Calu3 (cell line): ENCODE data around the gene GHR. TPM values are rescaled to one million over a fixed set of nuclear protein-coding genes. Genes with fewer than 3 reads are reported as not detected.

ENCODE experiments used
- BruUV-seq: library from RNA; stranded (reverse); fragments of 400-500 nt; replicated peaks from 2 replicates; lab custom pipeline; 2021; lab: Mats Ljungman, UMichigan
- CTCF ChIA-PET: fragments of 300-600 bp; sonication (Branson Sonifier 250); formaldehyde crosslinking; loops from one replicate; lab custom pipeline; 2022; ENCODE audit warnings: antibody characterized with exemption; lab: Charles Lee
- DNase-seq: peaks from one replicate; pipeline ENCODE4 v3.0.0; 2022
- H3K27ac Mint-ChIP-seq: one replicate; pipeline ENCODE4 v1.8.0; 2022; ENCODE audit warnings: mixed read lengths; ENCODE audit not compliant: unreplicated experiment
- H3K27me3 Mint-ChIP-seq: one replicate; pipeline ENCODE4 v1.8.0; 2022; ENCODE audit warnings: mixed read lengths; ENCODE audit not compliant: unreplicated experiment
- H3K36me3 Mint-ChIP-seq: one replicate; pipeline ENCODE4 v1.8.0; 2022; ENCODE audit warnings: mild to moderate bottlenecking, moderate library complexity, mixed read lengths; ENCODE audit not compliant: insufficient read depth, unreplicated experiment
- H3K4me1 Mint-ChIP-seq: one replicate; pipeline ENCODE4 v1.8.0; 2022; ENCODE audit warnings: mild to moderate bottlenecking, low read depth, mixed read lengths; ENCODE audit not compliant: unreplicated experiment
- H3K4me3 Mint-ChIP-seq: one replicate; pipeline ENCODE4 v1.8.0; 2022; ENCODE audit warnings: mild to moderate bottlenecking, low read depth, moderate library complexity, mixed read lengths; ENCODE audit not compliant: unreplicated experiment
- H3K9me3 Mint-ChIP-seq: one replicate; pipeline ENCODE4 v1.8.0; 2022; ENCODE audit warnings: low read depth, mixed read lengths; ENCODE audit not compliant: unreplicated experiment
- CTCF ChIP-seq: fragments of 200-600 bp; IDR thresholded peaks from one replicate; pipeline ENCODE4 v1.8.0; 2022; ENCODE audit warnings: antibody characterized with exemption; ENCODE audit not compliant: unreplicated experiment
- intact Hi-C: fragments of 100-400 bp; cut with micrococcal nuclease; formaldehyde crosslinking; loops from one replicate; pipeline ENCODE4 v1.10.0; 2022; ENCODE audit not compliant: unreplicated experiment
- total RNA-seq: library from RNA; stranded (reverse); gene quantifications from 2 replicates; pipeline ENCODE4 v1.2.3, GENCODE V29; 2022

Gene GHR
- total RNA-seq, 1 experiment from 2014 or later: 0.45 TPM

GRCh38 chr5:42555010-42555409, 131.8 kb downstream of the GHR start:
- Mint-ChIP-seq H3K36me3 (no peaks in the 10 kb centered on the region), H3K9me3 (no peaks in the 10 kb centered on the region), H3K4me1 (no peaks in the 10 kb centered on the region), H3K27ac (no peak overlapping the region), H3K4me3 (no peak overlapping the region), H3K27me3 (peaks cover 16% of the 10 kb centered on the region)
- no TSS peak for BruUV-seq
- intact Hi-C loops: no loop called here
- no peak for TF ChIP-seq CTCF
- DNase-seq: no peak
- CTCF ChIA-PET: no interaction called here

- intact Hi-C loops: no loop called here
- Mint-ChIP-seq H3K36me3 (no peaks in the 10 kb centered on the region), H3K4me1 (no peaks in the 10 kb centered on the region), H3K27me3 (peaks cover 20% of the 10 kb centered on the region), H3K9me3 (no peaks in the 10 kb centered on the region), H3K27ac (no peak overlapping the region), H3K4me3 (no peak overlapping the region)
- CTCF ChIA-PET: no interaction called here
- TF ChIP-seq CTCF: no peak
- DNase-seq: no peak
- no TSS peak for BruUV-seq
These were observed 132.6 kb downstream of the GHR start for GRCh38 chr5:42555797-42556196.

GRCh38 chr5:42557689-42558088, 134.4 kb downstream of the GHR start:
- Mint-ChIP-seq H3K36me3 (no peaks in the 10 kb centered on the region), H3K27ac (no peak overlapping the region), H3K27me3 (peaks cover 23% of the 10 kb centered on the region), H3K4me3 (no peak overlapping the region), H3K9me3 (no peaks in the 10 kb centered on the region), H3K4me1 (no peaks in the 10 kb centered on the region)
- no peak for TF ChIP-seq CTCF
- CTCF ChIA-PET: no interaction called here
- no TSS peak for BruUV-seq
- intact Hi-C loops: no loop called here
- DNase-seq: no peak

GRCh38 chr5:42561656-42562055, 138.4 kb downstream of the GHR start:
- Mint-ChIP-seq H3K4me1 (no peaks in the 10 kb centered on the region), H3K36me3 (no peaks in the 10 kb centered on the region), H3K9me3 (no peaks in the 10 kb centered on the region), H3K27me3 (peaks cover 23% of the 10 kb centered on the region), H3K4me3 (no peak overlapping the region), H3K27ac (no peak overlapping the region)
- CTCF ChIA-PET: no interaction called here
- no peak for TF ChIP-seq CTCF
- BruUV-seq: no TSS peak
- intact Hi-C loops: no loop called here
- no peak for DNase-seq
